GM21447 (cell line): Measurements from ENCODE around the gene HOXD13.

Experiments
- ATAC-seq: cut with Tn5 transposase; IDR thresholded peaks from one replicate; pipeline ENCODE4 v1.9.1; 2021; ENCODE audit not compliant: unreplicated experiment

Gene HOXD13

DNA sequence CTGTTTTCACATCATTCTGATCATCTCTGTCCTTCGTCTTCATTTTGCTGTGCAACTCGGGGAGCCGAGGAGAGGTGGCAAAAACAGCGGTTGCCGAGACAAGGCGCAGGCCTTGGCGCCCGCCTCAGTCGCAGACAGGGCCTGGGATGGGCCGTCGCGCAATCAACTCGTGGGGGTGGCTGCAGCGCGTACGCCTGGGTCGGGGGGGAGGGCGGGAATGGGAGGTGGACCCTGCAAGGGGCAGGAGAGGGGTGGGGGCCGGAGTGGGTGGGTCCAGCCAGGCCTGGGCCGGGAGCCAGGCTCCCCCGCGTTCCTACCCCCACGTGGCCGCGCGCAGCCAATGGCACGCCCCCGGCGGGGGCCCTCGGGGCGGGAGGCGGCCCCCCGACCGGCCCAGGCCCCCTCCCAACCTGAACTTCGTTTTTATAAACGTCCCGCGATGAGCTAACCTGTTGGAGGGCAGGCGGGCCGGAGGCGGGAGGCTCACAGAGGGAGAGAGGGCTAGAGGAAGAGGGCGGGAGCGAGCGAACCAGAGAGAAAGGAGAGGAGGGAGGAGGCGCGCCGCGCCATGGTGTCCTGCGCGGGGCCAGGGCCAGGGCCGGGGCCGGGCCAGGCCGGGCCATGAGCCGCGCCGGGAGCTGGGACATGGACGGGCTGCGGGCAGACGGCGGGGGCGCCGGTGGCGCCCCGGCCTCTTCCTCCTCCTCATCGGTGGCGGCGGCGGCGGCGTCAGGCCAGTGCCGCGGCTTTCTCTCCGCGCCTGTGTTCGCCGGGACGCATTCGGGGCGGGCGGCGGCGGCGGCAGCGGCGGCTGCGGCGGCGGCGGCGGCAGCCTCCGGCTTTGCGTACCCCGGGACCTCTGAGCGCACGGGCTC, at the start of gene HOXD13:
Gene HOXD13, plus strand, starts transcription at position 452 of the 875 bp plus-strand sequence. Its CDS starts 170 bp downstream, at position 622.
- no peak for ATAC-seq

DNA sequence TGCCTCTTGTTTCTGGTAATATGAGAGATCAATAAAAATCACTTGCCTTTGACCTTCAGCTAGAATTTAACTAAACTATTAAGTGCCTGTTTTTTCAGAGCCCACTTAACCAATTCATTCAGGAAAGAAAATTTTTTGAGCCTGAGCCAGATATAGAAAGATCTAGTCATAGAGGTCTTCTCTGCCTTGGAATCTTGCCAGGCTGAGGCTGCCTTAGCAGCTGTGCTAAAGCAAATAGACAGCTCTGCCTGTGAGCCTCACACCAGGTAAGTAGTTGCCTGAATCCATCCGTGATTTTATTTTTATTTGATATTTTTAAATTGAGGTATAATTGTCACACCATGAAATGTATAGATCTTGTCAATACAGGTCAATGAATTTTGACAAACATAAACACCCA, 36.1 kb upstream of the HOXD13 start:
- ATAC-seq, result no peak

DNA sequence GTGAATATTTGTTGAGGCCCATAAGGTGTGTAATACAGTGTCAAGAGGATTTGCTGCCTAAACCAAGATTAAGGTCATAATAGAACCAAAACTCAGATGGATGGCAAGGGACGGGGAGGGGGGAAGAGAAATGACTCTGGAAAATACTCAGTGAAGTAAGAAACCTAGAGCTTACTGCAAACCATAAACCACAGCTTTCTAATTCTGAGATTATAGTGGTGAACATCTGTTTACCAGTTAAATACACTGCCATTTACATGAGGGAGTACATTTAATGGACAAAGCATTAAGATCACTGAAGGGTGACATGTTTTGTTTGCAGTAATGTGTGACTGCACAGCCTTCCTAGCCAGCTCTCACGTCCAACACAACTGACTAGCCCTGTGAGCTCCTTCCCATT, 28.6 kb upstream of the HOXD13 start:
- no peak for ATAC-seq

DNA sequence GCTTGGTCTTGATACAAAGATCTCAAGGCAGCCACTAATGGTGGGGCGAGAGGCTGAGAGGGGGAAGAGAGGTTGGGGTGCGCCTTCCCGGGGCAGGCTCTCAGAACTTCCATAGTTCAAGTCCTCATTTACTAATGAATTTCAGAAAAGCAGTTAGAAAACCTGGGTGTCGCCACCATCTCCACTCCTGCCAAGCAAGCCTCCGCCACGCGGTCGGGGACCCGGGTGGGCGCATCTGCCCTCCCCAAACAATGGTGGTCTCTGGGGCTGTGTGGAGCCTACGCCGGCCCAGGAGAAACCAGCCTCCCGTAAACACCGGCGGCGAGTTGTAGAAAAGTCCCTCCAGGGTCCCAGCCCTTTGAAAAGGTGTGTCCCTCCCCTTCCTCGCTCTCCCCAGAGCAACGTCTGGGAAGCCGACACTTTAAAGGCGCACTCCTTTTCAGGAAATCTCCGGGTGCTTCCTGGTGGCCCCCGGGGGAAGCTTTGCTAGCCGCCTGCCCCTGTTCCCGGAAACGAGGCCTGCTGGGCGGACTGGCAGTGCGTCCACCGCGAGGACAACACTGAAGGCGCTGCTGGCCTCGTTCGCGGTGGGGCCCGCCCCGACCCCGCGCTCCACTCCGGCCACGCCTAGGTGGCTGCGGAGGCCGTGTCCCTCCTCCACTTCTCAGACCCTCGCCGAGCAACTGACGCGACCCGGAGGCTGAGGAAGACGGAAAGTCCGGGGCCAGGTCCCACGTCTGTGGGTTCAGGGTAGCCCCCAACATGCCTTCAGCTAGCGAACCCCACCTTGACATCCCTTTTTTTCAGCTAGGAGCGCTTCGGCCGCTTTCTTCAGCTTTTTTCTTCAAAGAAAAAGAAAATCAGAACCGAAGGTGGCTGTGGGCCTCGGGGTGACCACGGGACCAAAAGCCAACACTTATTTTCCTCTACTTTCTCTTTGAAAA, 25.6 kb upstream of the HOXD13 start:
- ATAC-seq, result no peak

DNA sequence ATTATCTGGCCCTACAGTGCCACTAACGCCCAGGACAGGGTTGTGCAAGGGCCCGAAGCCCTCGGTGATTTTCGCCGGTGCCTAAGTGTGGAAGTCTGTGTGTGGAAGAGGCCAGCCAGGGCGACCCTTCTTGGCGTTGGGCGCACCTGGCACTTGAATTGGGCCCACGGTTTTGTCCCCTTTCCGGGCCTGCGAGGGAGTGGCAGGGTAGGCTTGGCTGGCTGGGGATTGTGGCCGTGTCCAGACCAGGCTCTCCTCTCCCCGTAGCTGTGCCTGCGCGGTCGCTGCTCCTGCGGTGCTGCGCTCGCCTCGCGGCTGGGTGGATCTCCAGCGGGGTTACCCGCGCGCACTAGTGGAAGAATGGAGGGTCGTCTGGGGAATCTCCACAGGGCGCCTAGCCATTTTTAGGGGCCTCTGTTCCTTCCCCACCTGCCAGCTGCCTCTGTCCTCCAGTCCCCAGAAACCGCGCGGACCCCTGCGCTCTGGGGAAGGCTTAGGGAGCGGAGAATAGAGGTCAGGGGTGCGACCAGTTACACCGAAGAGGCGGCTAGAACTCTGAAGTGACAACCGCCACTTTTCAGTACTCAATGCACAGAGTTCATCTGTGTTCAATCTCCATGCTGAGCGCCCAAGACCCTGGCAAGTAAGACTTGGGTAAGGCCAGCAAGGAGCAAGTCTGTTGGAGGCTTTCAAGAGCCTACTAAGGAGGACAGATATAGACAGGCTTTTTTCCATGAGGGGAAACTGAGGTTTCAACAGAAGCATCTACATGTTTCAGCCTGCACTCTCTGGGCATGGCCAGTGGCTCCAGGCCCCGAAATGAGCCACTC, 24.7 kb upstream of the HOXD13 start:
- ATAC-seq, result no peak

DNA sequence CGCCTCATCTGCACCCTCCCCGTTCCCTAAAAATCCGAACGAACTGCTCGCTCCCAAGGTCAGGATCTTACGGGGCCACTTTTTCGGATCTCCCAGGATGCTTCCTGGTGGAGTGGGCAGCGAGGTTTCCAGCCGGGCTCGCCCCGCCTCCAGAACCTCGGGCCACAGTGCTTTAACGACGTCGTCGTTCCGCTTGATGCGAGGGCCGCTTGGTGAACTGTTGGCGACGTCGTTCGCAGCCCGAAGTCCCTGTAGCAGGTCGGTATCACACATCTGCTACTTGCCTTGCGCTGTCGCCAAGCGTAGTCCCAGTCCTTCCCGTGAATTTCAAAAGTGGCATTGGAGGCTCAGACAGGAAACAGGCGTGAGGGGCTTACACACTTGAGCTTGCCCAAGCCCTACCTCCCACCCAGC, 24.1 kb upstream of the HOXD13 start:
- no peak for ATAC-seq

DNA sequence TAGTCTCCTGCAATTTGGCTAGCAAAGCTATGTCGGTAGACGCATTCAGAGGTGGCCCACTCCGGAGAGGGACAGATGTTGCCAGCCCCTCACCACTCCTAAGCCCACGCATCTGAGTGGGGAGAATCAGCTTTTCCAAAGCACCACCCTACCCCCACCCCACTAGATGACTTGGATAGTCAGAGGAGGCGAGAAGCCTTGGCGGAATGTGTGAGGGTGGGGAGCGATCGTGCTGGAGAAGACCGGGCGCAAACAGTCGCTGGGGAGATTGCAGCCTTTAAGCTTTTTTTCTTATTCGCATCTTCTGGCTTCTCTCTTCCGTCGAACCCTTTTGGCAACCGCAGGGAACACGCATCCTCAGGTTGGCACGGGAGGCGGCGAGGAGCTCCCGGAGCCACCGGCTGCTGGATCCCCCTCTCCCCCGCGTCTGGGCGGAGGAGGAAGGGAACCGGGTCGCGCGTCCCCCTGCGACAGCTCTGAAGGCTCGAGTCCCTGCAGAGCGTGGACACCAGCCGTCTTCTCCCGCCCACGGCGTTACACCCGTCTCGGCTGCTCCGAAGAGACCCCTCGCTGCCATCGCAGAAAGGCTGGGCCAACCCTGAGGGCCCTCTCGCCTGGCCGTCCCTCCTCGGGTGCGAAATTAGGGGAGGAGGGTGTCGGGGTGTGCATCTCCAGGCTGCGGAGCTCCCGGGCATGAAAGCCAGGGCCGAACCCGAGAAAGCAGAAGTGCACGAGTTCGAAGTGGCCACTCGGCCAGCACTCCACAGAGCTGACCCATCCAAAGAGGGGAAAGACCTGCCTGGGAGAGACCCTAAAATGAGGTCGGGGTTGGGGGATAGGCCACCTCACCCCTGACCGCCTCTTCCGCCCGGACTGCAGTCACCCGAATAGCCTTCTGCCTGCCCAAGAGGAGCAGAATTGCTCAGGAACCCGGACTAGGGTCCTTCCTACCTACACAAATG, 20.9 kb upstream of the HOXD13 start:
- ATAC-seq, result no peak

DNA sequence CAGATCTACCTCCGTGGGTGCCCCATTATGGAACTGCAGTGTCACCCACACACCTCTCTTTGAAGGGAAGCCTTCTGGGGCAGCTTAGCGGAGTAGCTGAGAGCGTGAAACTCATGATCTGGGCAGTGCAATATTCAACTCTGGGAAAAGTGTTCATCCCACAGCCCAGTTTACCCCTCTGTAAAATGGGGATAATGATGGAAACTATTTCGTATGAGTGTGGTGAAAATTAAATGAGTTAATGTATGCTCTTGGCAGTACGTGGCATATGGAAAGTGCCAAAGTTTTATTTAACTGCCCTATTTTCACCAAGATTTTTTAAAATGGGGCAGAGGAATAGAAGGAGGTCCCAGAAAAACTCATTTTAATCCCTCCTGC, 20.2 kb upstream of the HOXD13 start:
- no peak for ATAC-seq

DNA sequence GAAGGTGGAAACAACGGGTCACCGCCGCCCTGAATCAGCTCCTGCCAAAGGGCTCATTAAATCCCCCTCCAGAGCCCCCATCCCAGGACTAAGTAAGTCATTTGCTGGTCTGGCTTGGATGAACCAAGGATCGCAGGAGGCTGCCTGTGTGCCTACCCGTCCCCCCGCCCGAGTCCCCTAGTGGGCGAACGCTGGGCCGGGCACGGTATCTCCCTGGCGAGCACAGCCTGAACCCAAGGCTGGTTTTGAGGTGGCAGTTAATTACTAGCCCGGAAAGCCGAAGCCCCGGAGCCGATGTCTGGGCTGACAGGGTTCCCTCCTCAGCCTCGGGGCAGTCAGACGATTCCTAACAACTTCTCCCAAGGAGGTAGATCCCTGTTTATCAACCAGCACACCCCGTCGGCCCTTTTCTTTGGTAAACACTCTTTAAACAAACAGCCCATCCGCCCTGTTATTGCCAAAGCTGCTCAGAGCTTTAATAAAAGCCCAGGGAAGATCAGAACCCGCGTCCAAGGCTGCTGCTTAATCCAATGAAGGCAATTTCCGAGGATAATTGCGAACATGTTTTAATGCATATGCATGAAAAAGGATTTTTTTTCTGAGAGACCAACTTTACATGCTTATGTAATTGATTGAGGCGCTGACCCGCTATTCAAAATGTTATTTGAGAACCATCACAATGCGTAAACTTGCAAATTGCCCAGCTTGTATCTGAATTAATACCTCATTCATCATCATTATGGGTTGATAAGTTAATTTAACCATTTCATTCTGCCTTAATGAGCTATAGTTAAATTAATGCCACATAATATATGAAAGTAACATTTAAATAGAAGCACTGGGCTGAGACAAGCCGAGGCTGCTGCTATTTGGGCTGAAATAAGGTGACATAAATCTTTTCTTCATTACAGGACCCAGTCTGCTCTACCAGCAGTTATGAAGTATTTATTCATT, 19.3 kb upstream of the HOXD13 start:
- no peak for ATAC-seq

DNA sequence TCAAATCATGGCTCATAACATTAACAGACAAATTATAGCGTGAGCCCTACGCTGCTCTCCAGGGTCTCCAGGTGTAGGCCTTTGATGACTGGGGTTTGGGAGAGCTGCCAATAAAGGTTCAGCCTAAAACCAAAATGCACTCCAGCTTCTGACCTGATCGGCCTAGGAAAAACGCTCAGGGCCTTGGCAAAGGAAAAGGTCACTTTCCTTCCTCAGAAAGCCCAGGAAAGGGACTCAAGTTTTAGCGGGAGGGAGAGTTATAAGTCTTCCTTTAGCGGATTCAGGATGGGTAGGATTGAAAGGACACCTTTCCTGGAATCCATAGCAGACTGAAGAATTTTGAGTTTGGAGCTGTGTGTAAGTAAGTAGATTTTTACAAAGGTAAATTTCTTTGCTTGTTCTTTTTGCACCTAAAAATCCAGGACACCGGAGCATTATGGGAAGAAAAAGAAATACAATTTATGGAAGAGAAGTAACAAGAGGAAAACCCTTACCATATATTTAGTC, 17.5 kb upstream of the HOXD13 start:
- no peak for ATAC-seq

DNA sequence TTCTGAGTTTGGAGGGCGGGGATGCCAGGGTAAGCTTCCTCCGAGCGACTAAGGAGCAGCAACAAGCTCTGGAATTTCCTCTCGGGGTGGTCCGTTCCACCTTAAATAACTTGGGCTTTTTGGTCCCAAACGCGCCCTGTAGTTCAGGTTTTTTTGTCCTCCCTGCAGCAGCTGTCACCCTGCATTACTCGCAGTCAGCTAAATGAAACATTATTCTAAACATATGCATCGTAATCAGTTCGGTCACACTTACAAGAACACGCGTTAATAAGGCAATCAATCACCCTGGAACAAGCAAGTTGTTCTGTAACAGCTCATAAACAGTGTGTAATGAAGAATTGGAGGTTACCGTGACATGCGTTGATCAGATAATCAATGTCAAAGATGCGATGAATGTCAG, 17.0 kb upstream of the HOXD13 start:
- no peak for ATAC-seq

DNA sequence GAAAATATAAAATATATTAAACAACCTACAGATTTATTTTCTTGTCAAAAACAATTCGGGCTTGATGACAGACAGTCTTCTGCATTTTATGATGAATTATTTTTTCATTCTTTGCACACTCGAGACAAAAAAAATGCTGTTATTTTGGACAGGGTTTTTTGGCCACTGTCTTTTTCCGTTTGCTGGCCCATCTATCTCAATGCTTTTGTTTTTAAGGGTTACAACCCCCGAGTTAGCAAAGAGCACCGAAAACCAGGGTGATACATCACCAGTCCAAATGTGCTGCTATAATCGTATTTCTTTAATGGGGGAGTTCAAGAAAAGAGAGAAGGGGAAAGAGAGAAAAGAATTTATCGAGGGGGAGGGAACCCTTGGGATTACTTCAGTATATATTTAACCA, 16.5 kb upstream of the HOXD13 start:
- ATAC-seq, result no peak

DNA sequence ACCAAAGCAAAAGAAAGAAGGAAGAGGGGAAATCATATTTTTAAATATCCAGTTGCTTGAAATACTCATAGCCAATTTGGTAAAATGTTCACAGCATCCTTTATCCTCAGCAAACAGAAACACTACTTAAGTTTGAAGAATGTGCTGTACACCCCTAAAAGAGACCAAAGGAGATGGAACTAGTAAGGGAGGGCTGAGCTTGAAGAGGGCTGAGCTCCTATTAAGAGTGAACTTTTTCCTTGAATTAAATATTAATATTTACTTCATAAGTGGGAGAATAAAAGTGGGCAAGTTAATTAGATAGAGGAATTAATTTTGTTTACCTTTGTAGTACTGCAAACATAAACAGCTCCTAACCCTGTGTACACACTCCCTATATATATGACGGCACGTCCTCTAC, 15.7 kb upstream of the HOXD13 start:
- no peak for ATAC-seq

DNA sequence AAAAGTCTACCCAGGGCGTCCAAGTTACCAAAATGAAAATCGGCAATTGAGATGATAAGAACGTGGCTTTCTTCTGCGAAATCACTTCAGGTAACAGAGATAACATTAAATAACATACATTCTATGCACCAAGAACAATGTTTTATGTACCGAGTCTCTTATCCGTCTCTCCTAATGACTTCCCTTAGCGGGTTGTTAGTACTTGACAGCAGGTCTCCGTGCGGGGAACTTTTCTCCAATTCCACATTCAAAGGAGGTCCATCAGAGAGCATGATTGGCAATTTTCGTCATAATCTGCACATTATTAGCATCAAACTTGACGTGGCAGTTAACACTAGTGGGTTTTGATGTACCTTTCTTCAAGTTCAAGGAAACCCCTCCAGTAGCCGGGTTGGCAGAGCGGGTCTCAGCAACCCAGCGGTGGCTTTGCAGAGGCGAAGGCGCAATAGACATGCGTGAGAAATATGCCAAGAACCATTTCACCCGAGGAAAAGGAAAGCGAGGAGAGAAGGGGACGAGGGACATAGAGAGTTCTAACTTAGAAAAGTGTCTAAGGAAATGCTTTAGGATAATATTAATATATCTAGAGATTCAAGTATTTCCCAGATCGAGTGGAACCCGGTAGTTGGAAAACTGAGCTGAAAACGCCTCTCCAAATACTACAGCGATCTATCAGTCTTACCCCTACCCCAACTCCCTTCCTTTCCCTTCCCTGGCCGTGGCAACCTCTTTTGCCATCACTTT, 13.8 kb upstream of the HOXD13 start:
- no peak for ATAC-seq

DNA sequence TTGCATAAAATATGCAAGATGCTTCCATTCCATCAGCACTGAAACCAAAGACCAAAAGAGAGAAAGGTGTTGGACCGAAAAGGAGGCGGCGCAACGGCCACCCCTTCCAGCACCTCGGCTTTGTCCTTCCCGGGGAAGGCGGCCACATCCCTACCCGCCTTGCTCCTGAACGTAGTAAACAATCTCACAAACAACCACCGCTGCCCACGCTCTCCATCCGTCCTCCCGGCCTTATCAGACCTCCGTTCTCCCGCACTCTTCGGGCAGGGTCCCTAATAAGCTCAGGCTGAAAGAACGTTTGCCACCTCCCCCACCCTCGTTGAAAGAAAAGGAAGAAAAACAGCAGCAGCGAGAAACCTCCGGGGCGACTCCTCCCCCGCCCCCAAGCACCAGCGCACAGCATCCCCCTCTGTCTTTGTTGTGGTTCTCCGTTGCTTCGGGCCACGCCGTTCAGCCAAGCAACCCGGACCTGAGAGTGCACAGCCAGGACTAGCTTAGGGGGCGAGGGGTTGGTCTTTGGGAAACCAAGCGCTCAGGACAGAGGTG, 13.2 kb upstream of the HOXD13 start:
- ATAC-seq, result no peak

DNA sequence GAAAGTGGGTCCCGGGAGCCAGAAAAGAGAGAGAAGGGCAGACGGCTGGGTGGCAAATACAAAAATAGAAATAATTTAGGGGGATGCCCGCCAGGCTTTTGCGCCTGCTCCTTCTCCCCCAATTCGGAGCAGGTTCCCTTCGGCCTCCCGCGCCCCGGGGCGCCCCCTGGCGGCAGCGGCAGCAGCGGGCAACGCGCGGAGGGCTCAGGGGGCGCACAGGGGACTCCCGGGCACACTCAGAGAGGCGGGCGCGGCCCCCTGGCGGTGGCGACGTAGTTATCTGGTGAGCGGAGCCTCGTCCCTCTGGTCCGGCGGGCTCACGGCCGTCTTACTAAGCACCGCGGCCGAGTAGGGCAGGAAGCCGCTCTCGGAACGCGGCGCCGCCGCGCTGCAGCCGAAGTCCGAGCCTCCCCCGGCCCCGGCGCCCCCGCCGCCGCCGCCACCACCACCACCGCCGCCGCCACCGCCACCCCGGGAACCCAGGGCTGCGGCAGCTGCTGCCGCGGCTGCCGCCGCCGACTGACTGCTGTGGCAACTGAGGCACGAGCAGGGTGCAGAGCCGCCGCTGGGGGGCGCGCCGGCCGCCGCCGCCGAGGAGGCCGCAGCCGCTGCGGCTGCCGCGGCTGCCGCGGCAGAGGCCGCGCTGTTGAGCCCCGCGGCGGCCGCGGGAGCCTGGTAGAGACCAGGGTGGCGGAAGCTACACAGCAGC, 12.5 kb upstream of the HOXD13 start:
- no peak for ATAC-seq
